HCT116 (cell line): ENCODE data around the gene TNN. TPM values are rescaled to one million over a fixed set of nuclear protein-coding genes. Genes with fewer than 3 reads are reported as not detected.

Experiments
- ATAC-seq: fragments of 200-7000 bp; cut with Tn5 transposase; 2 replicates; pipeline ENCODE4 v1.9.1; 2020; ENCODE audit warnings: mild to moderate bottlenecking, moderate library complexity
- BruUV-seq: library from RNA; stranded (reverse); fragments of 400-500 nt; replicated peaks from 2 replicates; lab custom pipeline; 2021; lab: Mats Ljungman, UMichigan
- CTCF ChIA-PET: fragments of 300-600 bp; sonication (Branson Sonifier 250); formaldehyde crosslinking; loops from one replicate; lab custom pipeline; 2021; ENCODE audit warnings: antibody characterized with exemption; lab: Charles Lee
- POLR2A ChIA-PET: fragments of 300-600, 350-600 bp; sonication (Branson Sonifier 250); formaldehyde crosslinking; loops from one replicate; lab custom pipeline; 2021; ENCODE audit warnings: antibody characterized with exemption; lab: Charles Lee
- RAD21 ChIA-PET, 2 experiments: fragments of 300-600 bp; sonication (Branson Sonifier 250); formaldehyde crosslinking; loops; one replicate each; lab custom pipeline; 2023; ENCODE audit warnings: low total read pairs in 2 of 2; ENCODE audit not compliant: uncharacterized antibody in 2 of 2, unreplicated experiment in 2 of 2, low non-redundant PET in 1 of 2; lab: Charles Lee
- DNase-seq: peaks from one replicate; pipeline ENCODE4 v3.0.0-alpha.2; 2010; ENCODE audit warnings: low read depth, low spot score
- H2AFZ ChIP-seq: fragments of 200-600 bp; shearing (Covaris generic), sonication (generic); 2 replicates; pipeline ENCODE4 v1.6.1; 2017; ENCODE audit warnings: low read depth, mixed run types, mixed read lengths, antibody characterized with exemption, low read length; ENCODE audit not compliant: poor library complexity, severe bottlenecking
- H3K27ac ChIP-seq: 2 replicates; pipeline ENCODE4 v1.5.1; 2012; ENCODE audit warnings: low read depth, low read length
- H3K27me3 ChIP-seq: fragments of 200-600 bp; sonication (generic); 2 replicates; pipeline ENCODE4 v1.6.1; 2016; ENCODE audit warnings: mixed run types, low read length, mixed read lengths; ENCODE audit not compliant: insufficient read depth
- H3K36me3 ChIP-seq, 2 experiments: fragments of 200-500 bp in 1 of 2; fragments of 200-600 bp in 1 of 2; sonication (Bioruptor generic) in 1 of 2; sonication (generic) in 1 of 2; 2 replicates each; pipeline versions ENCODE4 v1.5.1 to v1.6.1; 2014 to 2016; ENCODE audit warnings: low read length in 2 of 2, inconsistent platforms in 1 of 2, mixed read lengths in 1 of 2, mixed run types in 1 of 2; ENCODE audit not compliant: insufficient read depth in 2 of 2, control insufficient read depth in 1 of 2
- H3K4me1 ChIP-seq, 2 experiments: fragments of 200-600 bp in 1 of 2; sonication (generic) in 1 of 2; 2 replicates each; pipeline versions ENCODE4 v1.5.1 to v1.6.1; 2012 to 2017; ENCODE audit warnings: low read length in 2 of 2, inconsistent platforms in 1 of 2, mild to moderate bottlenecking in 1 of 2, mixed read lengths in 1 of 2, mixed run types in 1 of 2, moderate library complexity in 1 of 2; ENCODE audit not compliant: insufficient read depth in 2 of 2, control insufficient read depth in 1 of 2
- H3K4me2 ChIP-seq: fragments of 200-600 bp; sonication (generic); 2 replicates; pipeline ENCODE4 v1.6.1; 2017; ENCODE audit warnings: mixed run types, low read length, mixed read lengths
- H3K4me3 ChIP-seq, 2 experiments: fragments of 200-600 bp in 1 of 2; sonication (generic) in 1 of 2; replicated peaks in 1 of 2; 2 replicates each; pipeline ENCODE4 v1.5.1; 2011 to 2016; ENCODE audit warnings: low read length in 2 of 2, control low read depth in 1 of 2, low read depth in 1 of 2, mild to moderate bottlenecking in 1 of 2, mixed read lengths in 1 of 2, mixed run types in 1 of 2
- H3K79me2 ChIP-seq: fragments of 200-600 bp; sonication (generic); 2 replicates; pipeline ENCODE4 v1.6.1; 2017; ENCODE audit warnings: mild to moderate bottlenecking, mixed run types, low read length, moderate library complexity, mixed read lengths; ENCODE audit not compliant: insufficient read depth
- H3K9ac ChIP-seq: fragments of 200-600 bp; sonication (generic); 2 replicates; pipeline ENCODE4 v1.6.1; 2016; ENCODE audit warnings: low read length, mixed read lengths
- H3K9me2 ChIP-seq: fragments of 200-600 bp; sonication (generic), shearing (Covaris generic); 2 replicates; pipeline ENCODE4 v1.6.1; 2017; ENCODE audit warnings: mixed run types, mild to moderate bottlenecking, moderate library complexity; ENCODE audit not compliant: insufficient read depth
- H3K9me3 ChIP-seq, 2 experiments: fragments of 200-500 bp in 1 of 2; fragments of 200-600 bp in 1 of 2; sonication (Bioruptor generic) in 1 of 2; sonication (generic) in 1 of 2; 2 replicates each; pipeline ENCODE4 v1.6.1; 2014 to 2017; ENCODE audit warnings: low read length in 2 of 2, mixed read lengths in 2 of 2, inconsistent platforms in 1 of 2, low read depth in 1 of 2, mild to moderate bottlenecking in 1 of 2, mixed run types in 1 of 2, moderate library complexity in 1 of 2; ENCODE audit not compliant: control insufficient read depth in 1 of 2, insufficient read depth in 1 of 2
- H4K20me1 ChIP-seq: fragments of 200-600 bp; sonication (generic), shearing (Covaris generic); 2 replicates; pipeline ENCODE4 v1.6.1; 2017; ENCODE audit warnings: mixed run types, mild to moderate bottlenecking, moderate library complexity; ENCODE audit not compliant: insufficient read depth
- CEBPB ChIP-seq: IDR thresholded peaks from 2 replicates; pipeline ENCODE4 v1.6.1; 2012; ENCODE audit warnings: low read depth
- EGR1 ChIP-seq: IDR thresholded peaks from 2 replicates; pipeline ENCODE4 v1.6.1; 2012; ENCODE audit warnings: low read depth
- EZH2 ChIP-seq: fragments of 200-600 bp; sonication (generic); IDR thresholded peaks from 2 replicates; pipeline ENCODE4 v1.6.1; 2017; ENCODE audit warnings: antibody characterized with exemption, mixed run types
- FOSL1 ChIP-seq: IDR thresholded peaks from 2 replicates; pipeline ENCODE4 v1.6.1; 2012; ENCODE audit warnings: low read depth
- POLR2A ChIP-seq: IDR thresholded peaks from 2 replicates; pipeline ENCODE4 v1.7.0; 2011; ENCODE audit warnings: borderline replicate concordance; ENCODE audit not compliant: insufficient read depth, insufficient read length; ENCODE audit errors: extremely low read depth
- RAD21 ChIP-seq: IDR thresholded peaks from 2 replicates; pipeline ENCODE4 v1.6.1; 2012; ENCODE audit warnings: low read depth, mild to moderate bottlenecking
- SP1 ChIP-seq: IDR thresholded peaks from 2 replicates; pipeline ENCODE4 v1.6.1; 2012; ENCODE audit warnings: low read depth
- ZBTB33 ChIP-seq: IDR thresholded peaks from 2 replicates; pipeline ENCODE4 v1.6.1; 2011; ENCODE audit warnings: mild to moderate bottlenecking, low read length, moderate library complexity; ENCODE audit not compliant: insufficient replicate concordance; ENCODE audit errors: extremely low read depth
- ZFX ChIP-seq: fragments of 450-650 bp; IDR thresholded peaks from 2 replicates; pipeline ENCODE4 v1.6.1; 2017
- intact Hi-C: fragments of 100-400 bp; cut with micrococcal nuclease; formaldehyde crosslinking; loops from 2 replicates; pipeline ENCODE4 v1.10.0; 2022
- total RNA-seq: library from RNA; stranded (reverse); gene quantifications from one replicate; pipeline ENCODE4 v1.2.1, GENCODE V29; 2021; ENCODE audit not compliant: unreplicated experiment
- TF ChIP-seq, protein P1 (sequence below), 3 experiments: fragments of 200-600 bp in 1 of 3; sonication (generic) in 1 of 3; IDR thresholded peaks in 2 of 3; conservative IDR thresholded peaks in 1 of 3; 2 replicates each; pipeline ENCODE4 v1.5.1; 2012 to 2017; ENCODE audit warnings: low read depth in 2 of 3, low read length in 2 of 3, antibody characterized with exemption in 1 of 3, borderline replicate concordance in 1 of 3, control low read depth in 1 of 3, mild to moderate bottlenecking in 1 of 3, mixed read lengths in 1 of 3, mixed run types in 1 of 3, moderate library complexity in 1 of 3; ENCODE audit not compliant: insufficient read depth in 1 of 3
- TF ChIP-seq, protein P2 (sequence below): IDR thresholded peaks from 2 replicates; pipeline ENCODE4 v1.6.1; 2012
- TF ChIP-seq, protein P3 (sequence below): IDR thresholded peaks from 2 replicates; pipeline ENCODE4 v1.6.1; 2012

TNN gene
- total RNA-seq, 1 experiment from 2014 or later, result not detected

DNA sequence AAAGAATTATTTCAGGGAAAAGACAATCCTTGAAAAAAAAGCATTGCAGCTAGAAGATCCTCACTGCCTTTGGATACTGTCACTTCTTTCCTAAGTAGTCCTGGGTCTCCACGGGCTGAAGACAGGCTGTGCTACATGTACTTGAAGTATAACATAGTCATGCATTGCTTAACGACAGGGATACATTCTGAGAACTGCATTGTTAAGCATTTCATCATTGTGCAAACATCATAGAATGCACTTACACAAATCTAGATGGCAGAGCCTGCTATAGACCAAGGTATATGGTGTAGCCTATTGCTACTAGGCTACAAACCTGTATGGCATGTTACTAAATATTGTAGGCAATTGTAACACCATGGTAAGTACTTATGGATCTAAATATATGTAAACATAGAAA lies 70.9 kb downstream of the TNN start:
- no peaks in the 10 kb centered on the region for H3K9me2 ChIP-seq
- RAD21 ChIA-PET, result no interaction called here
- no peak overlapping the region for H3K4me3 ChIP-seq
- no peak for TF ChIP-seq EZH2
- TF ChIP-seq SP1, result no peak
- TF ChIP-seq, protein P1, sequence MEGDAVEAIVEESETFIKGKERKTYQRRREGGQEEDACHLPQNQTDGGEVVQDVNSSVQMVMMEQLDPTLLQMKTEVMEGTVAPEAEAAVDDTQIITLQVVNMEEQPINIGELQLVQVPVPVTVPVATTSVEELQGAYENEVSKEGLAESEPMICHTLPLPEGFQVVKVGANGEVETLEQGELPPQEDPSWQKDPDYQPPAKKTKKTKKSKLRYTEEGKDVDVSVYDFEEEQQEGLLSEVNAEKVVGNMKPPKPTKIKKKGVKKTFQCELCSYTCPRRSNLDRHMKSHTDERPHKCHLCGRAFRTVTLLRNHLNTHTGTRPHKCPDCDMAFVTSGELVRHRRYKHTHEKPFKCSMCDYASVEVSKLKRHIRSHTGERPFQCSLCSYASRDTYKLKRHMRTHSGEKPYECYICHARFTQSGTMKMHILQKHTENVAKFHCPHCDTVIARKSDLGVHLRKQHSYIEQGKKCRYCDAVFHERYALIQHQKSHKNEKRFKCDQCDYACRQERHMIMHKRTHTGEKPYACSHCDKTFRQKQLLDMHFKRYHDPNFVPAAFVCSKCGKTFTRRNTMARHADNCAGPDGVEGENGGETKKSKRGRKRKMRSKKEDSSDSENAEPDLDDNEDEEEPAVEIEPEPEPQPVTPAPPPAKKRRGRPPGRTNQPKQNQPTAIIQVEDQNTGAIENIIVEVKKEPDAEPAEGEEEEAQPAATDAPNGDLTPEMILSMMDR (IDR thresholded peaks at IDR 0.05 in 2 of 3, conservative IDR thresholded peaks at IDR 0.05 in 1 of 3; ENCODE audit: borderline replicate concordance in 1 of 3, insufficient read depth in 1 of 3, low read depth in 2 of 3, low read length in 2 of 3), result no peak
- TF ChIP-seq ZBTB33, result no peak
- TF ChIP-seq, protein P2, sequence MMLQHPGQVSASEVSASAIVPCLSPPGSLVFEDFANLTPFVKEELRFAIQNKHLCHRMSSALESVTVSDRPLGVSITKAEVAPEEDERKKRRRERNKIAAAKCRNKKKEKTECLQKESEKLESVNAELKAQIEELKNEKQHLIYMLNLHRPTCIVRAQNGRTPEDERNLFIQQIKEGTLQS, result no peak
- TF ChIP-seq RAD21, result no peak
- TF ChIP-seq FOSL1, result no peak
- TF ChIP-seq CEBPB, result no peak
- TF ChIP-seq ZFX, result no peak
- no peak for TF ChIP-seq EGR1
- TF ChIP-seq POLR2A, result no peak
- TF ChIP-seq, protein P3, sequence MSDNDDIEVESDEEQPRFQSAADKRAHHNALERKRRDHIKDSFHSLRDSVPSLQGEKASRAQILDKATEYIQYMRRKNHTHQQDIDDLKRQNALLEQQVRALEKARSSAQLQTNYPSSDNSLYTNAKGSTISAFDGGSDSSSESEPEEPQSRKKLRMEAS, result no peak
- DNase-seq (no peak), ATAC-seq (no peak)
- no peak overlapping the region for H3K4me2 ChIP-seq
- H2AFZ ChIP-seq, result no peak overlapping the region
- POLR2A ChIA-PET, result no interaction called here
- H3K27ac ChIP-seq, result no peak overlapping the region
- H3K9ac ChIP-seq, result no peak overlapping the region
- H3K36me3 ChIP-seq, result no peaks in the 10 kb centered on the region
- H3K27me3 ChIP-seq, result peaks cover 7% of the 10 kb centered on the region
- H4K20me1 ChIP-seq, result no peaks in the 10 kb centered on the region
- intact Hi-C loops, result no loop called here
- no peaks in the 10 kb centered on the region for H3K4me1 ChIP-seq
- H3K9me3 ChIP-seq, result no peaks in the 10 kb centered on the region
- H3K79me2 ChIP-seq, result no peaks in the 10 kb centered on the region
- CTCF ChIA-PET, result no interaction called here
- no TSS peak for BruUV-seq
